Esophagus squamous epithelium (tissue), 4 donors: ENCODE data around the gene CLDN20.

Experiments
- POLR2A ChIP-seq, 4 donors: fragments of 450-650 bp; IDR thresholded peaks; one replicate each; pipeline ENCODE4 v1.6.1; 2017; ENCODE audit warnings: antibody characterized with exemption in 4 of 4, mild to moderate bottlenecking in 4 of 4, moderate library complexity in 3 of 4
- TF ChIP-seq, protein P1 (sequence below), 6 experiments: fragments of 450-650 bp in 4 of 6; fragments of 200-600 bp in 2 of 6; sonication (generic) in 2 of 6; IDR thresholded peaks; one replicate each; pipeline ENCODE4 v1.5.1; 2016 to 2019; ENCODE audit warnings: antibody characterized with exemption in 6 of 6, mild to moderate bottlenecking in 4 of 6, moderate library complexity in 4 of 6

DNA sequence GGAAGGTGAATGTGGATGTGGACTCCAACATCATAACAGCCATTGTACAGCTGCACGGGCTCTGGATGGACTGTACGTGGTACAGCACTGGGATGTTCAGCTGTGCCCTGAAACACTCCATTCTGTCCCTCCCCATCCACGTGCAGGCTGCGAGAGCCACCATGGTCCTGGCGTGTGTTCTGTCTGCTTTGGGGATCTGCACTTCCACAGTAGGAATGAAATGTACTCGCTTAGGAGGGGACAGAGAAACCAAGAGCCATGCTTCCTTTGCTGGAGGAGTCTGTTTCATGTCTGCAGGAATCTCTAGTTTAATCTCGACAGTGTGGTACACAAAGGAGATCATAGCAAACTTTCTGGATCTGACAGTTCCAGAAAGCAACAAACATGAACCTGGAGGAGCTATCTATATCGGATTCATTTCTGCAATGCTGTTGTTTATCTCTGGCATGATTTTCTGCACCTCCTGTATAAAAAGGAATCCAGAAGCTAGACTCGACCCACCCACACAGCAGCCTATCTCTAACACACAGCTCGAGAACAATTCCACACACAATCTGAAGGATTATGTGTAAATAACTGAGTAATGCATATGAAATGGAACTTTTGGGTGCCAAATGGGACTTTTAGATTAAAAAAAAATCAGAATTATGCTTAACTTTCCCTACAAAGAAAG, 12.1 kb downstream of the CLDN20 start:
- TF ChIP-seq, protein P1, sequence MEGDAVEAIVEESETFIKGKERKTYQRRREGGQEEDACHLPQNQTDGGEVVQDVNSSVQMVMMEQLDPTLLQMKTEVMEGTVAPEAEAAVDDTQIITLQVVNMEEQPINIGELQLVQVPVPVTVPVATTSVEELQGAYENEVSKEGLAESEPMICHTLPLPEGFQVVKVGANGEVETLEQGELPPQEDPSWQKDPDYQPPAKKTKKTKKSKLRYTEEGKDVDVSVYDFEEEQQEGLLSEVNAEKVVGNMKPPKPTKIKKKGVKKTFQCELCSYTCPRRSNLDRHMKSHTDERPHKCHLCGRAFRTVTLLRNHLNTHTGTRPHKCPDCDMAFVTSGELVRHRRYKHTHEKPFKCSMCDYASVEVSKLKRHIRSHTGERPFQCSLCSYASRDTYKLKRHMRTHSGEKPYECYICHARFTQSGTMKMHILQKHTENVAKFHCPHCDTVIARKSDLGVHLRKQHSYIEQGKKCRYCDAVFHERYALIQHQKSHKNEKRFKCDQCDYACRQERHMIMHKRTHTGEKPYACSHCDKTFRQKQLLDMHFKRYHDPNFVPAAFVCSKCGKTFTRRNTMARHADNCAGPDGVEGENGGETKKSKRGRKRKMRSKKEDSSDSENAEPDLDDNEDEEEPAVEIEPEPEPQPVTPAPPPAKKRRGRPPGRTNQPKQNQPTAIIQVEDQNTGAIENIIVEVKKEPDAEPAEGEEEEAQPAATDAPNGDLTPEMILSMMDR (IDR thresholded peaks at IDR 0.05), result no peak
- no peak for TF ChIP-seq POLR2A (IDR thresholded peaks at IDR 0.05)
